ENCODE data around the gene FBXO27. TPM values are rescaled to one million over a fixed set of nuclear protein-coding genes. Genes with fewer than 3 reads are reported as not detected.

The FBXO27 gene
- total RNA-seq, 4 donors from 2014 or later = 3.4 to 11.3 (median 7.8) TPM

DNA sequence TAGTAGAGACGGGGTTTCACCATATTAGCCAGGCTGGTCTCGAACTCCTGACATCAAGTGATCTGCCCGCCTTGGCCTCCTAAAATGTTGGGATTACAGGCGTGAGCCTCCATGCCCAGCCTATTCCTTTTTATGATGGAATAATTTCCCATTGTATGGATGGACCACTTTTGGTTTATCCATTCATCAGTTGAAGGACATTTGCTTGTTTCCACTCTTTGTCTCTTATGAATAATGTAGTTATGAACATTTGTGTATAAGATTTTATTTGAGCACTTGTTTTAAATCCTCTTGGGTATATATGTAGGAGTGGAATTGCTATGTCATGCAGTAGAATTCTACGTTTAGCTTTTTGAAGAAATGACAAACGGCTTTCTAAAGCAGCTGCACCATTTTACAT is 23.3 kb downstream of the FBXO27 start:
- Histone ChIP-seq H3K36me3 (no peaks in the 10 kb centered on the region), H3K27me3 (no peaks in the 10 kb centered on the region), H3K4me1 (no peaks in the 10 kb centered on the region), H3K9me3 (no peaks in the 10 kb centered on the region), H3K4me3 (no peak overlapping the region), H3K27ac (no peak overlapping the region)
- DNase-seq = no peak
- intact Hi-C loops (cut with DNase I; ENCODE audit: low total_unique reads) = no loop called here
- TF ChIP-seq CTCF (IDR thresholded peaks at IDR 0.05) (no peak), POLR2A (IDR thresholded peaks at IDR 0.05) (no peak)

DNA sequence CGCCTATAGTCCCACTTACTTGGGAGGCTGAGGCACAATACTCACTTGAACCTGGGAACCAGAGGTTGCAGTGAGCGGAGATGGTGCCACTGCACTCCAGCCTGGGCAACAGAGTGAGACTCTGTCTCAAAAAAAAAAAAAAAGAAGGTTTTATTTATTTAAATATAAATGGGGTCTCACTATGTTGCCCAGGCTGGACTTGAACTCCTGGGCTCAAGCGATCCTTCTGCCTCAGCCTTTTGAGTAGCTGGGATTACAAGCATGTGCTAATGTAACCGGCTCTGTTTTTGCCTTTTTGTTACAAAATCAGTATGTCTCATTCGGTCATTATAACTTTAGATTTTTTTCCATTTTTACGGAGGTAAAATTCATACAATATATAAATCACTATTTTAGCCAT is 24.2 kb downstream of the FBXO27 start:
- DNase-seq = no peak
- no peaks in the 10 kb centered on the region for H3K9me3 ChIP-seq
- intact Hi-C loops (cut with DNase I; ENCODE audit: low total_unique reads) = no loop called here

GRCh38 chr19:39007096-39007495 is 25.3 kb downstream of the FBXO27 start:
- no peaks in the 10 kb centered on the region for H3K27me3 ChIP-seq
- intact Hi-C loops (cut with DNase I; ENCODE audit: low total_unique reads) = no loop called here
- no peak overlapping the region for H3K4me3 ChIP-seq
- no peaks in the 10 kb centered on the region for H3K9me3 ChIP-seq
- no peak for DNase-seq
- H3K36me3 ChIP-seq = no peaks in the 10 kb centered on the region
- TF ChIP-seq CTCF (IDR thresholded peaks at IDR 0.05) (no peak), POLR2A (IDR thresholded peaks at IDR 0.05) (no peak)
- no peak overlapping the region for H3K27ac ChIP-seq
- no peaks in the 10 kb centered on the region for H3K4me1 ChIP-seq

More for the DNA sequence above, 24.2 kb downstream of the FBXO27 start:
- Histone ChIP-seq H3K4me3 (no peak overlapping the region), H3K36me3 (no peaks in the 10 kb centered on the region), H3K27ac (no peak overlapping the region), H3K27me3 (no peaks in the 10 kb centered on the region), H3K4me1 (no peaks in the 10 kb centered on the region)
- TF ChIP-seq POLR2A (IDR thresholded peaks at IDR 0.05) = no peak
- no peak for TF ChIP-seq CTCF (IDR thresholded peaks at IDR 0.05)

- H3K4me3 ChIP-seq = no peak overlapping the region
- H3K27ac ChIP-seq = no peak overlapping the region
- H3K4me1 ChIP-seq = no peaks in the 10 kb centered on the region
- no peaks in the 10 kb centered on the region for H3K27me3 ChIP-seq
- no peaks in the 10 kb centered on the region for H3K36me3 ChIP-seq
- H3K9me3 ChIP-seq = no peaks in the 10 kb centered on the region
- intact Hi-C loops (cut with DNase I; ENCODE audit: low total_unique reads) = no loop called here
- TF ChIP-seq CTCF (IDR thresholded peaks at IDR 0.05) (no peak), POLR2A (IDR thresholded peaks at IDR 0.05) (no peak)
- DNase-seq = no peak
These were observed 27.9 kb downstream of the FBXO27 start for GRCh38 chr19:39004403-39004802.

DNA sequence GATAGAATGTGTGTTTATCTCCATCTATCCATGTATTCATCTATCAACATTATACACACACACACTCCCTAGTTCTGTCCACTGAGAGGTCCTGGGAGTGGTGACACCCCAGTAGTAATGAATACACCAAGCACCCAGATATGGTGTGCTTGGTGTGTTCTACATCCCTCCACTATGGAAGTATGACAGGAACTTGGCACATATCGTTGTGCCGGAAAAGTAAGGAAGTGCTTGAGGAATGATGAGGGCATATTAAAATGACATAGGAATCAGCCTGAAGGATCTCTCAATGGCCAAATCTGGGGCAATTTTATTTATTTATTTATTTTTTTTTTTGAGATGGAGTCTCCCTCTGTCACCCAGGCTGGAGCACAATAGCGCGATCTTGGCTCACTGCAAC is 28.6 kb downstream of the FBXO27 start:
- intact Hi-C loops (cut with DNase I; ENCODE audit: low total_unique reads) = no loop called here
- no peak for DNase-seq
- no peaks in the 10 kb centered on the region for H3K36me3 ChIP-seq
- no peaks in the 10 kb centered on the region for H3K27me3 ChIP-seq
- no peaks in the 10 kb centered on the region for H3K9me3 ChIP-seq
- no peaks in the 10 kb centered on the region for H3K4me1 ChIP-seq
- no peak for TF ChIP-seq POLR2A (IDR thresholded peaks at IDR 0.05)
- TF ChIP-seq CTCF (IDR thresholded peaks at IDR 0.05) = no peak
- H3K4me3 ChIP-seq = no peak overlapping the region
- H3K27ac ChIP-seq = no peak overlapping the region
